A204.1 (cell line): Measurements from ENCODE around the gene PLLP.

Experiments used
- FAIRE-seq: peaks from 2 replicates; lab custom pipeline; 2012; peaks lifted over from hg19 to GRCh38; lab: Jason Lieb, UNC

PLLP gene

DNA sequence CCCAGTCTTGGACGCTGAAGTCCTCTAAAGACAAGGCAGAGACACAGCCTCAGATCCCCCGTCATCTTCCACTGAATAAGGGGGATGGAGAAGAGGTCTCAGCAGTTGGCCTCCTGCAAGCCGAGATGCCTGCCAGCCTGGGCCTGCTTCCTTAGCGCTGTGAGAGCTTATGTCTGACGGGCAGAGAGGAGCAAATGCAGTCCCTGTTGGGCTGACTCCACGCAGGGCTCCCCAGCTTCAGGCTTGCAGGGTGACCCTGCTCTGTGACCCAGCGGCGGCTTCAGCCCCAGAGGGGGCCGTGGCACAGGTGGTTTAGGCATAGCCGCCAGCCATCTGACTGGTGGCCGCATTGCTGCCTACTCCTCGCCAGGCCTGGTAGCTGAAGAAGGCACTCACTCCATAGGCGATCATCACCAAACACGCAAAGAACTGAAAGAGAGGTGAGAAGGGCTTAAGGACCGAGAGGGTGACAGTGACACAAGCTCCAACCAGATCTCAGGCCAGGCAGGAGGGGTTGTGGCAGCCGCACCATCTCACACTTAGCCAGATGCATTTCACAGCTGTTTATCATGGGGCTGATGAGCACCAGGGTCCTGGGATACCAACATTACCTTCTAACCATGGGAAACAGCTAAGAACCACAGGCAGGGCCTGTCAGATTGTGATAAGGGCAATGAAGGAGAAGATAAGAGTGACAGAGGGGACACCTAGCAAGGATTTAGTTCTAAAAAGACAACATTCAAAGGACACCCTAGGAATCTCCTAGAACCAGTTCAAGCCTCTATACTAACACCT lies 27.7 kb downstream of the PLLP start:
- no peak for FAIRE-seq

DNA sequence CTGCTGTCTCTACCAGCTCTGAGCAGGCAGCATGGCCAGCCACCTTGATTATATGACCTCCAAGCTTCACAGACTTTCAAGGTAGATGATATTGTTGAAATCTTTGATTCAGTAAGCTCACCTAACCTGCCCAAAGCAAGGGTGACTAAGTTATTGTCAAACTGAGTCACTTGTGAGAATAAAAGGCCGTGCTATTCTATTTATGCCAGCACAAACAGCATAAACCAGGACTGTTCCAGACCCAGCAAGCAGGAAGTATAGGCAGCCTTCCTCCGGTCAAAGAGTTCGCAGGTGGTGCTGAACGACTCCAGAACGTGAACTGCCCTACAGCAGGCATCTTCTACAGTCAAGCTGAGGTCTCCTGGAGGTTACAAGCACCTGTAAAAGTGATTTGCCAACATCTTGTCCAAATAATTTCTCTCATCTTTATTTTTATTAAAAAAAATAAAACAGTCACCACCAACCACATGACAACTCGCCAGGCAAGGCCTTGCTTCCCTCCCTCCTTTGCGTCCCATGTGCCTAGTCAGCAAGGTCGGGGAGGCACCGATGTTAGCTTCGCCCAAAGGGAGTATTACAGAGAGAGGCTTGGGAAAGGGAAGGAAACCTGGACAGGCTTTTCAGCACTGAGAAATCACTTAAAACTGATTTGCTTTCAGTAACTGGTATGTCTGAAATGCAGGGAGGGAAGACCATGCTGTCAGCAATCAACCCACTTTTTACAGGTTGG lies 28.6 kb downstream of the PLLP start:
- no peak for FAIRE-seq

DNA sequence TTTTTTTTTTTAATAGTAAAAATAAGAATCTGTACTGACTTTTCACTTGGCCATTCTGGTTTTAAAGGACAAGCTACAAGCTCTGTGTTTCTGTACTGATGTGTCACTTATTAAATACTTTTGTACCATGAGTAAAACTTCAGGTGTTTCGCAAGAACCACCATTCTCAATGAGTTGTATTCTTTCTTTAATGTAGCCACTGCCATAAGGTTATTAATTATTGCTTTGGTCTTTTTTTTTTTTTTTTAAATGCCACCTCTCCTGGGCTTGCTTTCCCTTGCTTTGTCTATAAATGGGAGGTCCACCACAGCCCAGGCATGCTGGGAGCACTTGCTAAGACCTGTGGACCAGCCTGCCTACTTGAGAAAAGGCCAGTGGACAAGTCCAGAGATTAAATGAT lies 31.0 kb downstream of the PLLP start:
- FAIRE-seq = no peak

DNA sequence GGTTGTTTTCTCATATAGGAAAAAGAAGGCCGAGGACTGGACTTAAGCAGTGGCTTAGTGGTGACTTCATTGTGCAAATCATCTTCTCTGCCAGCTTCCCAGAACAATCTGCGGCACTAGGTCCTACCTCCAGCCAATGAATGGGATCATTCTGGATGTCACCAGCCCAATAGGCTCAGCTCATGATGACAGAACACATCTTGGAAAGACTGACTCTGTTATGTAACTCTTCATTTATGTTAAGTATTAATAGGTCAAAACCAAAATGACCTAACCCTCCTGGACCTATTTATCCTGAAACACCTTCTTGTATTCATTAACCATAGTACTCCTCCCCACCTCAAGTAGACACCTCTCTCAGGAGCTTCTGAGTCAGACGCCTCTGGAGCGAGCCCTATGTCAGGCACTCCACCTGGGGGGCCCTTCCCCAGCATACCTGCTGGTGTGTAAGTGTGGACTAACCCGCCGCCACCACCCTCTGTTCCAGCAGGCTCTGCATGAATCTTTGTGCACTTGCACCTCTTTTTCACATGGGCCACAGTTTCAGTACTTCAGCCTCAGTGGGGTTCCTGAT lies 32.2 kb downstream of the PLLP start:
- no peak for FAIRE-seq

DNA sequence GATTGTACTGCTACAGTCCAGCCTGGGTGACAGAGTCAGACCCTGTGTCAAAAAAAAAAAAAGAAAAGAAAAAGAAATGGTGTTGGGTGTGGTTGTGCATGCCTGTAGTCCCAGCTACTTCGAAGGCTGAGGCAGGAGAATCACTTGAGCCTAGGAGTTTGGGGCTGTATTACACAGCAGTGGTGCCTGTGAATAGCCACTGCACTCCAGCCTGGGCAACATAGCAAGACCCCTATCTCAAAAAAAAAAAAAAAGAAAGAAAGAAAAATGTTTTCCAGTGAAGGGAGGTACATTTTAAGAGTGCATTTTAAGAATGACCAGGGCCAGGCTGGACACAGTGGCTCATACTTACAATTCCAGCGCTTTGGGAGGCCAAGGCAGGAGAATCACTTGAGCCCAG lies 33.1 kb downstream of the PLLP start:
- no peak for FAIRE-seq

DNA sequence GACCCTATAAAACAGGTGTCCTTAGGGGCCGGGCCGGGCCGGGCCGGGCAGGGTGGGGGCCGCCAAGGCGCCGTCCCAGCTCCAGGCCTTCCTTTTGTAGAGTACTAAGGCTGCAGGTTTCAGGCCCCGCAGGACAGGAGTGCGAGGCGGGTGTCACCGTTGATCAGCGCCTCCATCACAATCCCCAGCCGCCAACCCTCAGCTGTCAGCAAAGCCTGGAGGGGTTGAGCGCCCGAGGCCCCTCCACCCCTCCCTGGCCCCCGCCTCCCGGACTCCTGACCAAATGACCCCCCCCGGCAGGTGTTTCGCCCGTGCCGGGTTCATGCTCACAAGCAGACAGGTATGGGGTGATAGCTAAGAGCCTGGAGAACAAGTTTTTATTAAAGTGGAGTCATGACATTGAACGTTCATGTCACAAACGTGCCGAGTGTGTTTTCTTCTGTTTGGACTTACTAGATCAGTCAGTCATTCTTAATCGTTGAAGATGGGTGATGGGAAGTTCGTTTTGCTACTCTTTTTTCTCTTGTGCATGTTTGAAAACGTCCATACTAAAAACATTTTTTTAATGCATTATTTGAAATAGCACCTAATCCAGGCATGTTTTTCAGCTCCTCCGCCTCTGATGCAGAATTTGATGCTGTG lies 38.9 kb downstream of the PLLP start:
- no peak for FAIRE-seq

DNA sequence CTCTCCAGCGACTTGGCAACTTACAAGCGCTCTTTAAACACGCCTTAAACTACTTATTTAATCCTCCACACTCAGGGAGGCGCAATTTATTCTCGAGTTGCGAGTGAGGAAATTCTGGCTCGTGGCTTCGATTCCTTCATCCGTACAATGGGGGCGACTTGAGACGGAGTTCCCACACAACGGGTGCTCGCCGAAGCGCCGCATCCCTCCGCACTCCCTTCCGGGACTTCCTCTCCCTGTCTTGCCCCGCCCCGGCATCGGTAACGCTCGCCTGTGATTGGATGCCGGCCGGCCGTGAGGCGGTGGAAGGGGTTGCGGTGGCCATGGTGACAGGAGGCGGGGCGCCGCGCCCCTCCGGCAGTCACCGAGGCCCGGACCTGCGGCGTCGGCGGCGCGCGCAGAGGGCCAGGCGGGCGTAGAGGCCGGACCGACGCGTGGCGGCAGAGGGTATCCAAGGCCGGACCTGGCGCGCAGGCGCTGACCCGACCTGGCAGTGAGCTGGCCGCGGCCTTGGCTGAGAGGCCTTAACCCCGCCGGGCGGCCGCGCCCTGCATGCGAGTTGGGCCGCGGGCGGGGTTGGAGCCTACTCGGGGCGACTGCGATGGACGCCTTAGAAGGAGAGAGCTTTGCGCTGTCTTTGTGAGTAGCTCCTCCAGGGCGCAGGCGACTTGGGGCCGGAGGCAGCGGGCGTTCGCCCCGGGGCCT lies 39.6 kb downstream of the PLLP start, which contains the start of gene ARL2BP:
Gene ARL2BP, plus strand, starts transcription at position 493 of the 705 bp plus-strand sequence. Its CDS starts 109 bp downstream, at position 602.
- FAIRE-seq = peak; percentile 48

DNA sequence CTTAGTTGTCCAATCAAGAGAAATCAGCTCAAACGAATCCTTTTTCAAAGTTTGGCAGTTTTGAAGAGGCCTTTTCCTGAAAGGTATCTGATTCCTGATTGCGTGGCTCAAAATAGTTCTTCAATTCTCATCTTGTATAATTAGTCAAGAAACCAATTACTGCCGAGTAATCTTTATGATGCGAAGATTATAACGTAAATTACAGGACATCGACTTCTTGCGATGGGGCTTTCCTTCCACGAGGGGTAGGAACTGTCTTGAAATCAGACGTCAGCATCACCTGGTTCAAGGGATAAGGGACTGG lies 40.1 kb downstream of the PLLP start:
- no peak for FAIRE-seq

DNA sequence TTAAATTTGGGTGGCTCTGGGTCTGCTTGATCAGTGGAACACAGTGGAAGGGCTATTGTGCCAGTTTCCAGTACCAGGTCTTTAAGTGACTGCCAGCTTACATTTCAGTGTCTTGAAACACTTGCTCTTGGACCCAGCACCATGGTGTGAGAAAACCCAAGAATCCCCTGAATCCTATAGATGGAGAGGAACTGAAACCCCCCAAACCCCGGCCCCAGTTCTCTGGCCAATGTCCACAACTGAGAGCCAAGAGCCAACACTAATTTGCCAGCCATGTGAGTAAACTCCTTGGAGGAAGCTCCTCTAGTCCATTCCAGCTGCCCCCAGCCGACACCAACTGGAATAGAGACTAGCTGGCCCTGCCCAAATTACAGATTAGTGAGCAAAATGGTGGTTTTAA lies 41.8 kb downstream of the PLLP start:
- no peak for FAIRE-seq

DNA sequence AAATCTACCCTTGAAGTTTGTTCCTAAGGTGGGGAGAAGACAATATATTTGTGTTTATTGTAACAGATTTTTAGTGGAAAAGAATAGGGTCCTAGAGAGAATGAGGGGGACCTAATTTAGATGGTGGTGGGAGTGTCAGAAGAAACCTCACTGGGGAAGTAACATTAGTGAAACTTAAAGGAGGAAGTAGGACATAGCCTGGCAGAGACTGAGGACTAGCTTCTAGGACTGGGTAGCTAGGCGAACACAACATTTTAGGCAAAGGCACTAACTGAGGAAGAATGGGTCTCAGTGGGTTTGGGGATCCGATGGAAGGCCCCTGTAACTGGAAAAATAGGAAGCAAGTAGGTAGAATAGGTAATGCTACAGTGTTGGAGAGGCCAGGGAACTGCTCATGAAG lies 43.6 kb downstream of the PLLP start:
- no peak for FAIRE-seq

DNA sequence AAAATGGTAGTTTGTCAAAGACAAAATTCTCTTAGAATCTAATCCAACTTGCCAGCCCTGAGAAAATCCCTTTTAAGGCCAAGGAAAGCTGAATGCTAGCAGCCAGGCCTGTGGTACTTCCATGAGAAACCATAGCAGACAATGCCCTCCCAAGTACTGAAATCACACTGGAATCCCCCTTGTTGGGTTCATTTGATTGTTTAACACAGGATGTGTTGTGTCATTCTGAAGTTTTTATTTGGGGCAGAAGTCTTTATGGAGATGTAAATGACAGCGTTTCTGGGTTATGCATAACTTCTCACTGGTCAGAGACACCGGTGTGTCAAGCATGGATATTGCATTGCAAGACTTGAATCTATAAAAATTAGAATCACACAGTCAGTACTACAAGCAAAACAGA lies 45.4 kb downstream of the PLLP start:
- FAIRE-seq = no peak

DNA sequence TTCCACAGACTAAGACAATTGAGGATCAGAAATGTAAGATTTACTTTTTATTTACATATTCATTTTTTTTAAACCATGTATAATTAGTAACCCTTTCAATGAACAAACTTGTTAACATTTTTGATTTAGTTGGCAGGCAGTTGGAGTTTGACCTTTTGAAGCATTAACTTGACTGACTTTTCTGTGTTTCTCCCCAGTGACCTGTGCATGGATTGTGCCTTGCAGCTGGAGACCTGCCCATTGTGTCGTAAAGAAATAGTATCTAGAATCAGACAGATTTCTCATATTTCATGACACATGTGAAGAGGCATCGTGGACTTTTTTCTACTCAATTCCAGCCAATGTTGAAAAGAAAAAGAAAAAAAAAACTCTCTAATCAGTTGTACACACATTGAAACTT lies 45.8 kb downstream of the PLLP start:
- no peak for FAIRE-seq

DNA sequence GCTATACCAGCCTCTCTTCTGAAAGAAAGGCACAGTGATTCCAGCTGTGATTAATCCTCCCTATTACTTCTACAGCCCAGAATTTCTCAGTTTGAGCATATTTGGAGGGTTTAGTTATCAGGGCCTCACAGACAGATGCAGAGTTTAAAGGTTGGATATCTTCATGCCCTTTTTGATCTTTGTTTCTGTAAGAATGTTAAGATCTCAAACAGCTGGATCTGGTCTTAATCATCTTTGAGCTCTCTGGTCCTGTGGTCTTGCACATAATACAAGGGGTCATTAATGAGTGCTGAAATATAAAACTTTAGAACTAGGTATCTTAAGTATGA lies 48.5 kb downstream of the PLLP start:
- no peak for FAIRE-seq

DNA sequence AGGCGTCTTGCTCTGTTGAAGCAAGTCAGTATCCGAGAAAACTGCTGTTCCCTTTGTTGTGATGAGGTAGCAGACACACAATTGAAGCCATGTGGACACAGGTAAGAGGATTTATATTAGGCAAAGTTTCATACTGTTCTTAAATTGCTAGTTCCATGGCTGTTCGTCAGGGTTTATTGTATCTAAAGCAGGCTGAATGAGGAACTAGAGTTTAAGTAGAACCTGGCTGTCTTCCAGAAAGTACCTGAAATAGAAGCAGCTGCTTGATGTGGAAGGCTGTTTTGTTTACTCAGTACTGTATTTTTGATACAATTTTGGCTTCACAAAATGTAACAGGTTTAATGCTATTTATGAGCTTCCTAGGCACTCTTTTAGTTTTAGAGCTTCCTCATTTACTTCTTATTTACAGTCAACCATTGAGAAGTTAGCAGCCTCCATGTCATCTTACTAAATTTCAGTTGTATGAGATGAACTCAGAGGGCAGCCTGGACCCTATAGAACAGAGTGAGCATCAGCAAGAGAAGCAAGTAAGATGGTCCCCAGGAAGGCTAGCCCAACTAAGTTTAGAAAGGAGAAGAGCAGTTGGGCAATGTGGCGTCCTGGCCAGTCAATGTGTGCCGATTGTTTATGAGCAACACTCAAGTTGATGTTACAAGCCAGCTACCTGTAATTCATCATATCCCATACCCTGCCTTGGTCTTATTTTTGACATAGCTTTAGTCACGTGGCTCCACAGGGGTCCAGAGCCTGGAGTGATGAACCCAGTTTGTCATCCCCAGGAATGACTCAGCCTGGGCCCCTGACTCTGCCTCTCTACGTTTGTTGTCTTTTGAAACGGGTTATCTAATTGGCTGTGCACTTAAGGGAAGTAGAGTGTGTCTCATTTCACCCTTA lies 49.1 kb downstream of the PLLP start:
- FAIRE-seq = no peak

DNA sequence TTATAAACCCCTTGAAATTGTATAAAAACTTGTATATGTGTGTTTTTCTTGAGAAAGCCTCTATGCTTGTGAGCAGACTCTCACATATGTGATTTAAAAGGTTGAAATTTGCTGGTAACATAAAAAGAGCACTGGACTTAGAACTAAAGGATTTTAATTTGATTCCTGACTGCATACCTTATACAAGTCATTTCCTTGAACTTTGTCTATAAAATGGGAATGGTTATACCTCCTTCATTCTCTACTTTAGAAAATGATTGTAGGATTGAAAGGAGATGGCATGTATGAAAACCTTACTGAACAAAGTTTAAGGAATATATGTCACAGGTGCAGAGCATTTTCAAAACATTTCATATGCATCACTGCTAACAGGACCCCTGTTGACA lies 49.8 kb downstream of the PLLP start:
- FAIRE-seq = no peak

DNA sequence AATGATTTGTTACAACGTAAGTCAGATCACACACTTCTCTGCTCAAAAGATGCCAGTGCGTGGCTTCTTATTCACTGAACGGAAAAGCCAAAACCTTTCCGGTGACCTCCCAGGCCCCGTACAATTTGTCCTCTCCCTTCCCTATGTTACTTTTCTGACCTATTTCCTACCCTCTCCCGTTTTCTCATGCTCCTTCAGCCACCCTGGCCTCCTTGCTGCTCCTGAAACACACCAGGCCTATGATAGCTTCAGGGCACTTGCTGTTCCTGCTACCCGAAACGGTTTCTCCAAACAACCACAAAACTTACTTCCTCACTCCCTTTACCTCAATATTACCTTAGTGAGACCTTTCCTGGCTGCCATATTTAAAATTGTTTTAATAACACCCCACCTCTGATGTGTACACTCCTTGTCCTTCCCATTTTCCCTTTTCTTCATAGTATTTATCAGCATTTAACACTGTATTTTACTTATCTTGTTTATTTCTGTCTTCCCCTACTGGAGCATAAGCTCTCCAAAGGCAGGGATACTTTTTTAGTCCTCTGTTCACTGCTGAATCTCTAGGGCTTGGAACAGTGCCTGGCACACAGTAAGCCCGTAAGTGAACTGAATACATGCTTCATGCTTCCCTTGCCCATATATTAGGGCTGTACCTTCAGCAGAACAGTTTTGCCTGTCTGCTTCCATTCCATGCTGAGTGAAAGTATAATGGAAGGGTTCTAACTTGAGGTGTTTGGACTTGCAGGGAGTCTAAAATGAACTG lies 50.3 kb downstream of the PLLP start:
- no peak for FAIRE-seq

DNA sequence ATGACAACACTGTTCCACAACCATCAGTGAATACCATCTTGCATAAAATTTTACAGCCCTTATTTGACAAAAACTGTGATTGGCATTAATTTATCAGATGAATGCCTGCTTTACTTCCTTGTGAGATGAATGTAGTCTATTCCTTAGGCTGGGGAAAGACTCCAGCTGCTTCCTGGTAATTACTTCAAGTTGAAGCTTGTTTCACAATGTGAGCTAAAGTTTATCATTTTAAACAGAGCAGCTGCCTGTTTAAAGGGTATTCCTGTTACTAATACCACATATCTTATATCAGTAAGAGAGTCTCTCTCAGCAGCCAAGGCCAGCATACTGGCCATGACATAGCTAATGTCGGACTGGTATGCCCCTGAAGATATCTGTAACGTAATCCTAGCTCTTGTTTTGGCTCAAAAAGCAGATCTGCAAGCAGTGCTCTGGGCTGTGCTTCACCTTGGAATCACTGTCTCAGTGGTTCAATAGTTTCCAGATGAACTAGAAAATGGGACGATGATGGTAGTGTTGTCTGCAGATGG lies 52.6 kb downstream of the PLLP start:
- FAIRE-seq = no peak

DNA sequence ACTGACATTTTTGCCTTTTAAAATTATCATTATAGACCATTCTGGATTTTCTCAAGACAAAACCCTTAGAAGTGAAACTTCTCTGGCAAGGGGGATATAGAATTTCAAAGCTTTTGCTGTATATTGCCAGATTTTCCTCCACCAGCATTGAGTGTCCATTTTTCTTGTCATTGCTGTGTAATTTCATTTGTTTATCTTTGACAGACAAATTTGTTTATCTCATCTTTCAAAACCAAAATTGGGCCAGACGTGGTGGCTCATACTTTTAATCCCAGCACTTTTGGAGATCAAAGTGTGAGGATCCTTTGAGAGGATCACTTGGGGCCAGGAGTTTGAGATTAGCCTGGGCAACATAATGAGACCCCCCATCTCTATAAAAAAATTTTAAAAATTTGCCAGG lies 55.4 kb downstream of the PLLP start:
- no peak for FAIRE-seq

DNA sequence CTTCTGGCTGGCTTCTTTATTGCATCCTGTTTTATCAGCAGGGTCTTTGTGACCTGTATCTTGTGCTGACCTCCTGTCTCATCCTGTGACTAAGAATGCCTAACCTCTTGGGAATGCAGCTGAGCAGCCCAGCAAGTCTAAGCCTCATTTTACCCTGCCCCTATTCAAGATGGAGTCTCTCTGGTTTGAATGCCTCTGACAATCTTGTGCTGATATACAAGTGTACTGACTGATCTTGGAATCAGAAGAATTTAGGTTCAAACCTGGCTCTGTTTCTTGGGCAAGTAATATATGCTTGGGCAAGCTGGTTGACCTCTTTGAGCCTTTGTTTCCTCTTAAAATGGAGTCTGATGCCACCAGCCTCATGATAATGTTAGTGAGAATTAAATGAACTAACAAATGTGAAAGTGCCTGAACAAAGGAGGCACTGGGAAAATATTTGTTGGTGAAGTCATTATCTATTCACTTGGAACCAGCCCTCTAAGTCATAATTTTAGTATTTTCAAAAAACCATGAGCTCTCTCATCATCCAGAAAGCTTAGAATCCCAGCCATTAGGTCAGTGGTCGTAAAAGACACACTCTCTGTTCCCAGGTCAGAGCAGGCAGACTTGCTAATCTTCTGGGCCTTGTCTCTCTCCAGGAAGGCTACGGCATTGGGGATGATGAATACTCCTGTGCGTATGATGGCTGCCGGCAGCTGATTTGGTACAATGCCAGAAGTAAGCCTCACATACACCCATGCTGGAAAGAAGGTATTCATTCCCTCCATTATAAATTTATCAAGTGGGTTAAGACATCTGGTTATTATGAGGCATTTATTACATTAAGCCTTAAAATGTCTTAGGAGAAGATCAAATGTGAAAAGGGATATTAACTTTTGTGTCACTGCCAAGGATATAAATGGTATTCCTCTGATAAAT lies 57.5 kb downstream of the PLLP start:
- no peak for FAIRE-seq

DNA sequence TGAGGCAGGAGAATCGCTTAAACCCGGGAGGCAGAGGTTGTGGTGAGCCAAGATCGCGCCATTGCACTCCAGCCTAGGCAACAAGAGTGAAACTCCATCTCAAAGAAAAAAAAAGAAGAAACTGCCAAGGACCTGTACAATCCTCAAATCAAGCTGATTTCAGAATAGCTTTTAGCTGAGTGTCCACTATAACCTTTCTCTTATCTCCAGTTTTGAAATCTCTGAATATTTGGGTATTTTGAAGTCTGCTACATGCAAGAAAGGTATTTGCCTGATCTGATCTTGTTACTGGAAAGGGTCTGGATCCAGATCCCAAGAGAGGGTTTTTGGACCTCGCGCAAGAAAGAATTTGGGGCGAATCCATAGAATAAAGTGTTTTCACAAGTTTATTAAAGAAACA lies 58.5 kb downstream of the PLLP start:
- no peak for FAIRE-seq
